ENCODE data around the gene TEDDM1. TPM values are rescaled to one million over a fixed set of nuclear protein-coding genes. Genes with fewer than 3 reads are reported as not detected.
"Not testable (repeated sequence)": the region's sequence is repeated elsewhere in the genome, so short reads cannot be mapped to it uniquely, and the experiment has no call there.

TEDDM1 gene
- total RNA-seq, 1 donor from 2014 or later = not detected

DNA sequence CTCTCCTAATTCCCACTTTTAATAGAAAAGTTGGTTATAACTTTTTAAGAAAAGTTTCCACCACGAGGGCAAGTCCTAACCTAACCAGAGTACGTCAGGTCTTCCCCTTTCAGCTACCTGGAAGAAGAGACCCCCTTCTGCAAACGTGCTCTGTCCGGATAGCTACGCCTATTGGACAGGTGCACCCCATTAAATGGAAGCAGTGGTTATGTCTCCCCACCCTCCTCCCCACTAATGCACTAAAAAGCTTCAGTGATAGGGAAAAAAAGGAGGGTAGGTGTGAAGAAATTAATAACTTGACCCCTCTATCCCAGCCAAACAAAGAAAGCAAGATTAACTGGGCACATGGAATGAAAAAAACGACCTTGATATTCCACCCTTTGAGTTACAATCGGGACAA lies 16.5 kb downstream of the TEDDM1 start:
- Histone ChIP-seq H3K27ac (no peak overlapping the region), H3K9me3 (no peaks in the 10 kb centered on the region), H3K4me3 (no peak overlapping the region), H3K27me3 (no peaks in the 10 kb centered on the region), H3K4me1 (peaks cover 29% of the 10 kb centered on the region), H3K36me3 (peaks cover 78% of the 10 kb centered on the region)
- TF ChIP-seq, protein P1, sequence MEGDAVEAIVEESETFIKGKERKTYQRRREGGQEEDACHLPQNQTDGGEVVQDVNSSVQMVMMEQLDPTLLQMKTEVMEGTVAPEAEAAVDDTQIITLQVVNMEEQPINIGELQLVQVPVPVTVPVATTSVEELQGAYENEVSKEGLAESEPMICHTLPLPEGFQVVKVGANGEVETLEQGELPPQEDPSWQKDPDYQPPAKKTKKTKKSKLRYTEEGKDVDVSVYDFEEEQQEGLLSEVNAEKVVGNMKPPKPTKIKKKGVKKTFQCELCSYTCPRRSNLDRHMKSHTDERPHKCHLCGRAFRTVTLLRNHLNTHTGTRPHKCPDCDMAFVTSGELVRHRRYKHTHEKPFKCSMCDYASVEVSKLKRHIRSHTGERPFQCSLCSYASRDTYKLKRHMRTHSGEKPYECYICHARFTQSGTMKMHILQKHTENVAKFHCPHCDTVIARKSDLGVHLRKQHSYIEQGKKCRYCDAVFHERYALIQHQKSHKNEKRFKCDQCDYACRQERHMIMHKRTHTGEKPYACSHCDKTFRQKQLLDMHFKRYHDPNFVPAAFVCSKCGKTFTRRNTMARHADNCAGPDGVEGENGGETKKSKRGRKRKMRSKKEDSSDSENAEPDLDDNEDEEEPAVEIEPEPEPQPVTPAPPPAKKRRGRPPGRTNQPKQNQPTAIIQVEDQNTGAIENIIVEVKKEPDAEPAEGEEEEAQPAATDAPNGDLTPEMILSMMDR (IDR thresholded peaks at IDR 0.05) = no peak
- ATAC-seq = no peak
- no peak for DNase-seq
- intact Hi-C loops (cut with DNase I) = no loop called here

DNA sequence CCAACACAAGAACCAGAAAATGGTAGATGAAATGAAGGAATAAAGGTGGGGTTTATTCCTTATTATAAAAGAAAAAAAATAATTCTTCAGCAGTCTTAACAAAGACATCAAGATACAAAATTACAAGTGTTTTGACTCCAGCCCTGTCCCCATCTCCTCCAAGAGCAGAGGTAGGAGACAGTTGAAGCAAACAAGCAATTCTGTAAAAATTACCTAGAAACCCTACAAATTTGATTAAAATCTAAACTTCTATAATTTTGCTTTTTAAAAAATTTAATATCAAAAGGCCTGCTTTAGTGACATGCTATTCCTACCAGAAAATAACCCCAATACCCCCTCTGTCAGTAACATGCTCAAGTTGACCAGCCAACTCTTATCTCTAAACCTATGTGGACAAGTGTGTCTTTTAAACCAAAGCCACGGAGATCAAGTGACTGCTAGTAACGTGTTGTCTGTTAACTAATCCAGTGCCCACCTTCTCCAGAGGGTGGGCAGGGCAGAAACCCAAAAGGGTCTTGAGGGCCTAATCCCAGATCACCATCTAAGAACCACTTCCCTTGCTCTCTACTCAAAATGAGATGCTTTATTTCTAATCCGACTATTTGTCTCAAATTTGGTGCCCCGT lies 17.3 kb downstream of the TEDDM1 start:
- Histone ChIP-seq H3K4me1 (peaks cover 21% of the 10 kb centered on the region), H3K27ac (no peak overlapping the region), H3K36me3 (peaks cover 70% of the 10 kb centered on the region), H3K9me3 (no peaks in the 10 kb centered on the region), H3K27me3 (no peaks in the 10 kb centered on the region), H3K4me3 (no peak overlapping the region)
- ATAC-seq (no peak), DNase-seq (no peak)
- TF ChIP-seq, protein P1 (IDR thresholded peaks at IDR 0.05) = no peak
- intact Hi-C loops (cut with DNase I) = no loop called here

DNA sequence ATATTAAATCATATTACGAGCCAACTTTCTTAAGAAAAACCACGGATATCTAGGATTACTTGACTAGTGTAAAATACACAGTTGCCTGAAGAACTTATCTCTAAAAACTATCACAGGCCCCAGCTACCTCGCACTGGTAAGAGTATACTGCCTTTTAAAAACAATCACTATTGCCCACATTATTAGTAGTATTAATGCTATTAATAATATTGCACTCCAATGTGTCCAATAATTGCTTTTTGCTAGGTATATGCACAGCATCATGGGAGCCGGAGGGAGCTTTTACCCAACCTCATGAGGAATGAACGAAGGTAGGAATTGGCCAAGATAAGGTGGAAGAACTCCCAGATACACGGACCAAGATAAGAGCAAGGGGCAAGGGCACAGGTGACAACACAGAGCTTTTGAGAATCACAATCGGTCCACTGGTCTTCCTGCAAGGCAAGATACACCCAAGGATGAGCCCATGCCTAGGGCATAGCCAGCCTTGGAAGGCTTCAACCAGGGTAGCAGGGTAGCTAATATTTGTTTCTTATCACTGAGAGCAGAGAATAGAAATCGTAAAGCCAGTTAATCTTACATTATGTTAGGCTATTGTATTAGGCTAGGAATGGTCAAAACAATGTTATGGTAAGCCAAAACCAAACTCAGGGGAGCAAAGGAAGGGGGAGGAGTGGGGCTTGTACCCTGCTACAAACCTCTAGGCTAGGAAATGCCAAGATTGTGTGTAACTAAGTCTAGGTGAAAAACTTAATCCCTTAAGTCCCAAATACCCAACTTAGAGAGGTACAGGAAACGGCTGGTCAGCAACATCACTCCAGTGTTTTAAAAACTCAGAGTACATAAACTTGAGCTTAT lies 18.3 kb downstream of the TEDDM1 start:
- peaks cover 11% of the 10 kb centered on the region for H3K4me1 ChIP-seq
- intact Hi-C loops (cut with DNase I) = no loop called here
- TF ChIP-seq, protein P1 (IDR thresholded peaks at IDR 0.05) = no peak
- no peak overlapping the region for H3K27ac ChIP-seq
- peaks cover 61% of the 10 kb centered on the region for H3K36me3 ChIP-seq
- H3K27me3 ChIP-seq = no peaks in the 10 kb centered on the region
- H3K4me3 ChIP-seq = no peak overlapping the region
- H3K9me3 ChIP-seq = no peaks in the 10 kb centered on the region
- DNase-seq (no peak), ATAC-seq (peak; percentile 14)

DNA sequence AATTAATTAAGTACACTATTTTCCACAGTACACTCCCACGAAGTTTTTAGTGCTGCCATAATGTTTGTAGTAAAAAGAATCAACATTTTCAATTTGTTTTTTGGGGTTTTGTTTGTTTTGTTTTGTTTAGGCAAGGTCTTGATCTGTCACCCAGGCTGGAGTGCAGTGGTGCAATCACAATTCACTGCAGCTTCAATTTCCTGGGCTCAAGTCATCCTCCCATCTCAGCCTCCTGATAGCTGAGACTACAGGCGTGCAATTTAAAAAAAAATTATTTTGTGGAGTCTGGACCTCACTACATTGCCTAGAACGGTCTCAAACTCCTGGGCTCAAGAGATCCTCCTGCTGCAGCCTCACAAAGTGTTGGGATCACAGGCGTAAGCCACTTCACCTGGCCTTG lies 20.3 kb downstream of the TEDDM1 start:
- no peaks in the 10 kb centered on the region for H3K27me3 ChIP-seq
- ATAC-seq = peak; percentile 4

DNA sequence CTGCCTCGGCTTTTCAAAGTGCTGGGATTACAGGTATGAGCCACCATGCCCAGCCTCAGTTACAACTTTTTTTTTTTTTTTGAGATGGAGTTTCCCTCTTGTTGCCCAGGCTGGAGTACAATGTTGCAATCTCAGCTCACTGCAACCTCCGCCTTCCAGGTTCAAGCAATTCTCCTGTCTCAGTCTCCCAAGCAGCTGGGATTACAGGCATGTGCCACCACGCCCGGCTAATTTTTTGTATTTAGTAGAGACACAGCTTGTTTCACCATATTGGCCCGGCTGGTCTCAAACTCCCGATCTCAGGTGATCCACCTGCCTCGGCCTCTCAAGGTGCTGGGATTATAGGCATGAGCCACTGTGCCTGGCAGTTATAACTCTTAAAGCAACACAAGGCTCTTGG lies 20.7 kb downstream of the TEDDM1 start:
- H3K36me3 ChIP-seq = peaks cover 37% of the 10 kb centered on the region
- H3K4me1 ChIP-seq; H3K27me3 ChIP-seq; H3K9me3 ChIP-seq; intact Hi-C loops (cut with DNase I); H3K4me3 ChIP-seq; DNase-seq; H3K27ac ChIP-seq: not testable (repeated sequence)
- peak; percentile 5 for ATAC-seq

More for the DNA sequence above, 20.3 kb downstream of the TEDDM1 start:
- TF ChIP-seq, protein P1 (IDR thresholded peaks at IDR 0.05) = no peak
- Histone ChIP-seq H3K36me3 (peaks cover 41% of the 10 kb centered on the region), H3K4me1 (no peaks in the 10 kb centered on the region), H3K4me3 (no peak overlapping the region), H3K27ac (no peak overlapping the region), H3K9me3 (no peaks in the 10 kb centered on the region)
- intact Hi-C loops (cut with DNase I) = no loop called here
- no peak for DNase-seq

DNA sequence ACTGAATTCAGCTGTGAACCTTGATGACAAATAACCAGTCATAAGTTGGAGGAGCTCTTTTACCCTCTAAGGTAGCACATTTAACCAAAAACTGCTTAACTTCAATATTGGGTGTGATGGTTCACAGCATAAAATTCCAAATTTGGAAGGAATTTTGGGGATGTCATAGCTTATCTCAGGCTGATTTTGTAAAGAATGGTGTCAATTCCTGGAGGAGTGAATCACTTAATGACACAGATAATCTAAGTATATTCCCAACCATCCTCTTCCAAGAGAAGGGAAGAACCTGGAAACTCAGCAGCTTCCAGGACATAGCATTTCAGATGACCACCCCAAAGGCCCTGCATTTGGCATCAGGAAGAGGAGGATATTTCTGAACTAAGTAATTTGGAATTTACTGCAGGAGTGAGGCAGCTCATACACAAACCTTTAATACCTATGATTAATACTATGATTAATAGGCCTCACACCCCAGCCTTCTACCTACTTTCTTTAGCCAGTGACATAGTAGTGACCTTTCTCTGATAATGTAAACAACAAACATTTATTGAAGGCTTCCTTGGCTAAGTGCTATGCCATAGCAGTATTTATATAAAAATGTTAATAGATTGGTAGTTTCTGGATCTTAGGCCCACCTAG lies 23.4 kb downstream of the TEDDM1 start:
- no peaks in the 10 kb centered on the region for H3K27me3 ChIP-seq
- DNase-seq = no peak
- H3K9me3 ChIP-seq = no peaks in the 10 kb centered on the region
- no peak overlapping the region for H3K27ac ChIP-seq
- no peak overlapping the region for H3K4me3 ChIP-seq
- intact Hi-C loops (cut with DNase I) = no loop called here
- peaks cover 9% of the 10 kb centered on the region for H3K36me3 ChIP-seq
- no peak for ATAC-seq
- H3K4me1 ChIP-seq = no peaks in the 10 kb centered on the region
- TF ChIP-seq, protein P1 (IDR thresholded peaks at IDR 0.05) = no peak

Measured in upper lobe of right lung (tissue), 1 donor.